NCI-H2107 treated with DMSO at 0.1 percent for 48 hours (cell line): ENCODE data around the gene SLCO3A1.
A peak's percentile ranks its signal among the peaks of the same experiment; 100 is the strongest.

ENCODE experiments used
- DNase-seq: peaks from one replicate; lab custom pipeline; 2025; ENCODE audit not compliant: unreplicated experiment; lab: John Stamatoyannopoulos, UW

Gene SLCO3A1

DNA sequence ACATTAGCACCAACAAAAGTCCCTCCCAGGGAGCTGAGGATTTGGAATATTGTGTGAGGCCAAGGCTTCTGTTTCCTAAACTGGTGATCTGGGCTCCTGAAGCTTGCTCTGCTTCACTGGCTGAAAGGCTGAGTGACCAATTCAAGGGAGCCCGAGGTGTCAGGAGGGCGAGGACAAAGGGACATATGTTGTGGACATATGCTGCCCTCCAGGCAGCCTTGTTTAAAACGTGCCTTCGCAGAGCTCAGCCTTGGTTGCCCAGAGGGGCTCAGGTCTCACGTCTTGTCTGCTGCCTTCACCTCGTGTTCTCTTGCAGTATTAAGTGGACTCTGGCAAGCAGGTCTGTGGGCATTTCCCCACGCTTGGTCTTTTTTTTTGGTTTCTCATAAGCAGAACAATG lies 7.0 kb downstream of the SLCO3A1 start:
- no peak for DNase-seq

DNA sequence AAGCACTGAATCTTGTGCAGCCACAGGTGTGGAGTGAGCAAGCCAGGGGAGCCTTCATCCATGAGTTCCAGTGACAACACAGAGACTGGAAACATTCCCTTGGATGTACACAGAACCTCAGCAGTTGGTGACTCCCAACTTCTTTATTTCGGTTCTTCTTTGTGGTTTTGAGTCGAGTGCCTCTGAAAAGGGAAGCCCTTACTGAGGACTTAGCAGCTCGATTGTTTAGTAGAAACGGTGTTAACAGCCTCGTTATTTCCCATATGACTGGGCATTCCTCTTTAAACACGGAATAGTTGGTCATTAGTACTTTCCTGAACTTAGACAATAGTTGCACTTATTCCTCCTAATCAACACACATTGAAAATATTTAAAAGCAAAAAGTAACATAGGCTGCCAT lies 7.7 kb downstream of the SLCO3A1 start:
- peak; percentile 36 for DNase-seq

DNA sequence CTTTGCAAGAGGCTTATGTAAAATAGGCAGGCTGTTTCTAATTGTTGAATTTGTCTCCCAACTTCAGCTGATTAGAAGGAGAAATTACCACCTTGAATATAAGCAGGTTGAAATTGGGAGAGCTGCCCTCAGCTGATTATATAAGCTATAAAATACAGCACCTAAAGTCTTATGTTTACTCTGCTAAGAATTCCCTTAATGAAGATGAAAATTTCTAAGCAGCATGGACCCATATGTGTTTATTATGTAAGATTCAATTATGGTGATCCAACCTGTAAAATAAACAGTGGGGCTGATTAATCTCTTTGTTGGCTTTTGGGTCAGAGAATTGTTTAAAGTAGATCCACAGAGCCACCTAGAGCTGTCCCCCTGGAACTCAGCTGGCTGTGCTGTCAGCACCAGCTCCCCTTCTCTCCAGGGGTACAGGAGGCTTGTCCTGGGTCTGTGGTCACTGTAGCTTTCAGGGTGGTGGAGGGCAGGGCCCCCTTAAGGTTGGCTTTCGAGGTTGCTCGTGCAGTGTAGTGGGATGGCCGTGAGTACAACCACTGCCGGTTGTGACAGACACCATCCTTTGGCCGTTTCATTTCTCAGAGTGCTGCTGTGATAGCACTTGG lies 9.5 kb downstream of the SLCO3A1 start:
- no peak for DNase-seq

DNA sequence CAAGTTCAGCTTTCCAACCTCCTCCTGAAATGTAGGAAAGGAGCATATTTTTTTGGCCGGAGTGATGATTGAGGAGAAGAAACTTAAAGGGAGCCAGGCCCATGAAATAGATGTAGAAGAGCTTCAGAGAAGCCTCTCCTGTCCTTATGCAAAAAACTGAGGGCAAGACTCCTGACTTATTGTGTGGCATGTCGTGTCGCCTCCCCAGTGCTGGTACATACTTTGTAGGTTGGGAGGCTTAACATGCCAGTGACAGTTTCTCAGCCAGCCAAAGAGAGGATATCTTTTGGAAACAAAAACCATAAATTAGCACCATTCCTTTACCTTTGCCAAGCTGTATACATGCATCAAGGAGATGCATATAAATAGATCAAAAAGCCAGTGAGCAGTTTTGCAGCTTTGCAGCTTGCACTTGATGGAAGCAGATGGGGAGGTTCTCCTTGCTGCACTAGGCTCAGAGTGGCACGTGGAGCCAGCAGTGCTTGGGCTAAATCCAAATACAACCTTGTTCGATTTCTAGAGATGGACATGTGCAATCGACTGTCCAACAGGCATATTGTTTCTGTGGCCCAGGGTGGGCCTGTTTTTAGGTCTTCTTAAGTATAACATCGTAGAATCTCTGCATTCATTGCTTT lies 10.2 kb downstream of the SLCO3A1 start:
- no peak for DNase-seq

DNA sequence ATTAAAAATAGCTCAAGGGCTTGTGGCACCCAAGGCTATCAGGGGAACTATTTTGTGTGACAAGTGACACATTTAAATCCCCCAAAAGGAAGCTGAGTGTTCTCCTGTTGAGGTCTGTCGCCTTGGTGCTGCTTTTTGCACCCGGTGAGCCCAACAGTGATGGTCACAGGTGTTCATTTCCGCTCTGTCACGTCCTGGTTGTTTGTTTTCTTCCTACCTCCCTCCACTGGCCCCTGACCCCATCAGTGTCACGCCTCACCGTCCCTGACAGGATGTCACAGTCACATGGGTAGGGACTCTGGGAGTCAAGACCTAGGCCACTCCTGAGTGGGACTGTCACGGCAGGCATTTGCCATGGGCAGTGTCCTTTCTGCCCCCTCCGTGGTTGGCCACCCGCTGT lies 11.2 kb downstream of the SLCO3A1 start:
- no peak for DNase-seq

DNA sequence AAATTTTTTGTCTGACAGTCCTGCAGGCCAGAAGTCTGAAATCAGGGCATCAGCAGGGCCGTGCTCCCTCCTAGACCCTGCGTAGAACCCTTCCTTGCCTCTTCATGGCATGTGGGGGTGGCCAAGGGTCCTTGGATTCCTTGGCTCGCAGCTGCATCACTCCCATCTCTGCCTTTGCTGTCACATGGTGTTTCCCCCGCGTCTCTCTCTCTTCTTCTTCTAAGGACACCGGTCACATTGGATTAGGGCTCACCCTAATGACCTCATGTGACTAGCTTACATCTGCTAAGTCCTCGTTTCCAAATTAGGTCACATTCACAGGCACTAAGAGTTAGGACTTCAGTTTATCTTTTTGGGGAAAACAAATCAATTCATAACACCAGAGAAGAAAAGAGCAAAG lies 12.0 kb downstream of the SLCO3A1 start:
- DNase-seq = no peak

DNA sequence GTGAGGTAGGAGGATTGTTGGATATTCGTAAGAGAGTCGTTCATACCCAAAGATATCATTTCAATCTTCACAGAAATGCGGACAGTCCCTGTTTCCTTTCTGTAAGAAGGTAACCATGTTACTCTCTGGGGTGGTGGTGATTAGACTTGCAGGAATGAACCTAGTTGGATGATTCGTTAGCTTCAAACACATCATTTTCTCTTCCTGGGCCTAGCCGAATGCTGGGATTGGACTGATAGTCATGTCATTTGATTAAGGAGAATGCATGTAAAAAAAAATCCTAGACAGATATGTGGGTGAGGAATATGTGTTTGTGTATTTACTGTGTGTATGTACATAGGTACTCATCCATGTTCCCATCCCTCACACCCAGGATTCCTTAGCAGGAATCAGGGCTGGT lies 12.4 kb downstream of the SLCO3A1 start:
- no peak for DNase-seq

DNA sequence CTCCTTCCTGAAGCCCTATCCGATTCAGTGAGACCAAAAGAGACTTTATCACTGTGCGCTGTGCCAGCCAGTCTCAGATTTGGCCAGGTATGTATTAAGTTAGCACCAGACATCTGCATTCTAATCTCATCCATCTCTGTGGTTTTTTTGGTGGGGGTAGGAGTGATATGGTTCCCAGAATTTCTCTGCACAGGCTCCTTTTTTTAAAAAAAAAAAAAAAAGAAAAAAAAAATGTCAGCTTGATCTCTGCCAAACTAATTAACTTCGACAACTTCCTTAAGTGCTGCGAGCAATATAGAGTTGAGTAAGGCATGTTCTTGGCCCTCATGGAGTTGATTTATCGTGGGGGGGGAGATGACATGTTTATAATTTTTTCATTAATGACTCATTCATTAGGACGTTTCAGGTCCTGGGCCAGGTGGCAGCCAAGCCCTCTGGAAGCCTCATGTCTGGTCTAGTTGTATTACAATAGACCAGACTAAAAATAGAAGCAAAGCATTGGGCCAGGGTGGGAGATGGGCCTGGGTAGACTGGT lies 12.9 kb downstream of the SLCO3A1 start:
- DNase-seq = no peak

DNA sequence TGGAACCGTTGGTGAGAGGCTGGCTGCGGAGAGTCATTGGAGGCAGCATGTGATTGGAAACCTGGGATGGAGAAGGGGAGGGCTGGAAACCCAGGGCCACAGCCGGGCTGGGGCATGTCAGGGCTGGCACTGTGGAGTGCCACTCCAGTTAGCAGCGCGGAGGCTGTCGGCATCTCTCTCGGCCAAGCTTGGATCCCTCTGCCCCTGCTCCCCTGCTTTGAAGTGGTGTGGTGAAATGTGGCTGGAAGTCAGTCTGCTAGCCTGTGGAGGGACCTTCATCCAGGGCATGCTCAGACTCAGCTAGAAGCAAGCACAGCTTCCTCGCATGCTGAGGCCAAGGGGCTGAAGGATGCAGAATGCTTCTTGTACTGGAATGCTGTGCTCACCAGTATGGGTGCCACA lies 13.5 kb downstream of the SLCO3A1 start:
- peak; percentile 59 for DNase-seq

DNA sequence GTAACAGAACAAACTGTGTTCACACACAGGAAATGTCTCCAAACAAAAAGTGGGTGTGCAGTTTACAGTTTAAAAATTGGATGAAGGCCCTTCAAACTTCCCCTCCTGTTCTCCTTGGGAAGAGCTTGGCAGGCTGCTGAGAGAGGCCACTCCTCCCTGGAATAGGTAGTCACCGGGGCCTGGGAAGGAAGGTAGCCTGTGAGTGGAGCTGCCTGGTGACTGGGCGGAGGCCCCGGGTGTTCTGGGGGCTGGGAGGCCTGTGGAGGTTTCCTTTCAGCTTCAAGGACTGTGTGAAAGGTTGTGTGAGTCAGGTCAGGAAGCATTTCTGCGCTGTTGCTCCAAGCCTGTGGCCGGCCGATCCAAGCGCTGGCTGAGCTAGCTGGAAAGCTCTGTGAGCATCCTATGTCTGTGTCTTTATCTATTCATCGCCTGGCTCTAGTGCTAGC lies 14.1 kb downstream of the SLCO3A1 start:
- no peak for DNase-seq

DNA sequence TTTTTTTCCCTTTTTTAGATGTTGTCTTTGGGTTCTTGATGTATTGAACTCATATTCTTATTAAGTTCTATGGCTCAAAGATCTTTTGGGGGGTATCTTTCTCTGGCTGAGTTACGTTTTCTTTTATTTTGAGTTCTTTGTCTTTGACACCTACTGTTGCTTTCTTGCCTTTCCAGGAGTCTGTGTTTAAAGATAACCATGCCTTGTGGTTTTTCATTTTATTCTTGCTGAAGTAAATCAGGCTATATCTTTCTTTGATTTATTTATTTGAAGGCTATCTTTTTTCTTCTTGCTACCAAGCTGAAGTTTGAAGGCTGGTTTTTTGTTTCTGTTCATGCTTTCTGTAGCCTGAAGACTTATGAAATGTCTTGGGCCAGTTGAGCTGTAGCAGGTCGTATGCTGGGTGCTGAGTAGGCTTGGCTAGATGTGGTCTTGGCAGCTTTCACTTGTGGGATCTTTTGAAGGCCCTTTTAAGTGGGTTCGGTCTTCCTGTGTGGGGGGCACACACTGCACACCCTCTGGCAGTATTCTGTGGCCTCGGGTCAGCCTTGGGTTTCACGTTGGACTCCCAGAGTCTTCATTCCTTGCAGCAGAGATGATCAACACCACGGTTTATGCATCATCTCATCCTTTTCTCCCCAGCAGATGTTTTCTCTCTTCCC lies 17.5 kb downstream of the SLCO3A1 start:
- no peak for DNase-seq

DNA sequence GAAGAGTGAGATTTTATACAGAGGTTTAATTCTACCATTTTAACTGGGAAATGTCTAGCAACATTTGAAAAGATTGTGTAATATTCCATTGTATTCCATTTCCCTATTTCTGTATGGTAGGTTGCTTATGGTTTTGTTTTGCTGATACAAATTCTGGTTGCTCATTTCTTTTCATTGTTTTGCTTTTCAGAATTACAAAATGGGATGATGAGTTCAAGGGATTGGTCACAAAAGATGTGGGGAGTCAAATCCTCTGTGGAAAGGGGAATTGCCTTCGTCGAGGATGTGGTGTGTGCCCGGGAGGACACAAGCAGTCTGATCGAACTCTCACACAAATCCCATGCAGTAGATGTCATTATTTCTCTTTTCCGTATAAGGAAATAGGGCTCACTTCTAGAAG lies 18.3 kb downstream of the SLCO3A1 start:
- DNase-seq = no peak

DNA sequence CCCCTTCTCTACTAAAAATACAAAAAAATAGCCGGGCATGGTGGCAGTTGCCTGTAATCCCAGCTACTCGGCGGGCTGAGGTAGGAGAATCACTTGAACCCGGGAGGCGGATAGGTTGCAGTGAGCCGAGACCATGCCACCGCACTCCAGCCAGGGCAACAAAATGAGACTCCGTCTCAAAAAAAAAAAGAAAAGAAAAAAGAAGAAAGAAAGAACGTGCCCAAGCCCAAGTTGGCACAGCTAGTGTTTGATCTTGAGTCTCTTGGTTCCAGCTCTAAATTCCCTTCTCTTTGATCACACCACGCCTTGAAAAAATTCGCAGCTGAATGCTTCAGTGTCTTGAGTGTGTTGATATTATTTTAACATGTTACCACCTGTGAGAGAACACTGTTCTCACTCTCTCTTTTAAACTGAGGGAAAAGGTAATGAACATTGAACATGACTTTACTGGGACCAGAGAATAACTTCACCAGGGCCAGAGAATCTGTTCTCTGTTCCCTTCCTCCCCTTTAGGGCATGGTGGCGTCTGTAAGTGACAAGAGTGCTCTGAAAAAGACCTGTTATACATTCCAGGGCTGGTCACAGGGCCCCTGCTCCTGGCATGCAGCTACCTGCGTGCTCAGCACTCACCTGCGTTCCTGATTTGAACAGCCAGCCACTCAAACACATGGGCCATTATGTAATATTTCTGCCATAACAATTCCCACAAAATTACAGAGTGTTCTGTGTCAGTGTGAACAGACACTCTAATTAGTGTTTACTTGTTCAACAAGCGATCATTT lies 19.0 kb downstream of the SLCO3A1 start:
- DNase-seq = peak; percentile 53

DNA sequence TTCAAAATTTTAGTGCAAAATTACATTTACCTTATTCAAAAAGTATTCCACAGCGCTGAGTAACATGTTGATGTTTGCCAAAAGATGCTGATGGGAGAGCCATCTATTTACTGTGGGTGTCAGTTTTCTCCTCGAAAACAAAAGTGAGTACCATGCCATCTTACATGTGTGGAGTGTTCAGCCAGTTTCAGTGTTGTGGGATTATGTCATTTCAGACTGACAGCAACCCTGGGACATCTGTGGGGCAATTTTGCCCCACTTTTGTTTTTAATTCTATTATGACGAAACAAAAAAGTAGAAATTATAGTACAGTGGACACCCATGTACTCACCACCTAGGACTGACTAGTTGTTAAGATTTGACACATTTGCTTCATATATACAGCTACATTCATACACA lies 19.6 kb downstream of the SLCO3A1 start:
- DNase-seq = peak; percentile 53

DNA sequence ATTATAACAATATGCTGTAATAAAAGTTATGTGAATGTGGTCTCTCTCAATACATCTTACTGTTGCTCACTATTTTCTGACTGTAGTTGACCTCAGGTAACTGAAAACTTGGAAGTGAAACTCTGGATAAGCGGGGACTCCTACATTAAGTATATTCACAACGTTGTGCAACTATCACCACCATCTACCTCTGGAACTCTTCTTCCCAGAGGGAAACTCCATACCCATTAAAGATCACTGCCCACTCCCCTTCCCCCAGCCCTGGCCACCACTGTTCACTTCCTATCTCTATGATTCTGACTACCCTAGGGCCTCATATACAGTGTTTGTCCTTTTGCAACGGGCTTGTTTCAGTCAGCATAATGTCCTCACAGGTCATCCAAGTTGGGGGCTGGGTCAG lies 20.7 kb downstream of the SLCO3A1 start:
- no peak for DNase-seq

DNA sequence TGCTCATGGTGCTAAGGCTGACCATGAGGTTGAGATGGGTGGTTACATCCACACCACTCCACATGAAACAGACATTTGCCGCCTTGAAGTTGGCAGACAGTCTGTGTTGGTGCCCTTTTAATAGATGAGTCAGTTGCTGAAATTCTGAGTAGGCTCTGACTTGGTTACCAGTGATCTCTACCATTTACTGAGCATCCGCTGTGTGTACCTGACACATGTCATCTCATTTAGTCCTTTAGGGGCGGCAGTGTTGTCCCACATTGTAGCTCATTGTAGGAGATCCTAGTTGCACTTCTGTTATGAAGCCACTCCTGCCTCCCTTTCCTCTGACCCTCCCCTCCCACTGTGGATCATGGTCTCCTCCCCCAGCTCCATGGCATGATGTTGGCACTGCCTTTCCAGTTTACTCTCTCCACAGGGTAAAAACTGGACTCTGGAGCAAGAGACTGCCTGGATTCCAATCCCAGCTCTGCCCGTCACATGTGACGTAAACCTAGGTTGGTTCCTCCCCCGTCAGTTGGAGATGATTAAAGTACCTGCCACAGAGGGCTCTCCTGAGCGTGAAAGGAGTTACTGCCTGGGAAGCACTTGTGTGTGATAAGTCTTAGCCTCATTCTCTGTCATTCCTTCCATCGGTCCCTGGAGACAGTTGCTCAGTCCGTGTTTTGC lies 21.6 kb downstream of the SLCO3A1 start:
- no peak for DNase-seq

DNA sequence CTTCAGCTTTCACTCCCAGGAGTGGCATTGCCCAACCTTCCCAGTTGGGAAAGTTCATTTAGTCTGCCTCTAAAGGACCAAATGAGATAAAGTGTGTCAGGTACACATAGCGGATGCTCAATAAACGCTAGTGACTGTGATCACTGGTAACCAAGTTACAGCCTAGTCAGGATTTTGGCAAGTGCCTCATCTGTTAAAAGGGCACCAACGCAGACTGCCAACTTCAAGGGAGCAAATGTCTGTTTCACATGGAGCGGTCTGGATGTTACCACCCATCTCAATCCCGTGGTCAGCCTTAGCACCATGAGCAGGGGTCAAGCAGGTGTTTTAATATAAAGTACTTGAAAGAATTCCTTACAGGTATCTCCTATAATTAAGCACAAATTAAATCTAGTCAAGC lies 22.7 kb downstream of the SLCO3A1 start:
- DNase-seq = no peak

DNA sequence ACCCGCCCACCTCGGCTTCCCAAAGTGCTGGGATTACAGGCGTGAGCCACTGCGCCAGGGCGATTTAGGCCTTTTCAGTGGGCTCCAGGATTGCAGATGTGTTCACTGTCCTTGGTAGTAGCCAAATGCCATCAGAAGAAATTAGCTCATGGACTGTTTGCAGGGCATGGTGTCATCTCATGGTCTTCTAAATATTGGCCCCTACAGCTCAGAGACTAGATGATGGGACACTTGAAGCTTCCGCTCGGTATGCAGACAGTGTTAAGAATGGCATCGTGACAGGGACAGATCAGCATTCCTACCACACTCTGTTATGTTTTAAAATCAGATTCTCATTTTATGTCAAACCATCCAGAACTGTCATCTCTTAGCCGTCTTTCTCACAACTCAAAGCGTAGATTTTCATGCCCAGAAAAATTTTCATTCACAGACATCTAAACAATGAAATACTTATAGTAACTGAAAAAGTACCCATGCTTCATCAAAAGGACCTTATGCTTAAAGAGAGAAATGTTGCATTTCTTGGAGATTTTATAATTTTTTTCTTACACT lies 24.9 kb downstream of the SLCO3A1 start:
- DNase-seq = no peak

DNA sequence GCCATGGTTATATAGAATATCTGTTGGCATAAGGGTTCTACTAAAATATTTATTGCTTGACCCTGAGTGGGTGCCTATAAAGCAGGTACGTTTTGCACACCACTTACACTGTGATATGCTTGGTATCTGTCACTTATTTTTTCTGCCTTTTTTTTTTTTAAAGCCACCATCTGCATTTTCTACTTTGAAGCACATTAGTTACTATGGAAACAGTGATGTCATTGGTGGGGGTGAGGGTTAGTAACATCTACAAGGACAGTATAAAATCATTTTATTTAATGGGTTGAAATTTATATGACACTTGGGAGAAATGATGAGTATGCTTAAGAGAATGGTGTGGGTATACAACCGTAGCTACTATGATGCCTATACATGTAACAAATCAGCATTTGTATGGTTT lies 25.6 kb downstream of the SLCO3A1 start:
- DNase-seq = no peak

DNA sequence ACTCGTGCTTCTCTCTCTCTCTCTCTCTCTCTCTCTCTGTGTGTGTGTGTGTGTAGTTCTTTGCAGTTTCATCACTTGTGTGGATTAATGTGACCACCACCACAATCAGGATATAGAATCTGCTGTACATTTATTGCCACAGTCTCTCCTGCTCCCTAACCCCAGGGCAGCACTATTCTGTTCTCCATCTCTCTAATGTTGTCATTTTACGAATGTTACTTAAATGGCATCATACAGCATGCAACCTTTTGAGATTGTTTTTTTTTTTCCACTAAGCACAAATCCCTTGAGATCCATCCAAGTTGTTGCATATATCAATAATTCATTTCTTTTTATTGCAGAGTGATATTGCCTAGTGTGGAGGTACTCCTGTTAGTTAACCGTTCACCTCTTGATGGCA lies 26.9 kb downstream of the SLCO3A1 start:
- no peak for DNase-seq
